ENCODE results near the gene BTBD9.

DNA sequence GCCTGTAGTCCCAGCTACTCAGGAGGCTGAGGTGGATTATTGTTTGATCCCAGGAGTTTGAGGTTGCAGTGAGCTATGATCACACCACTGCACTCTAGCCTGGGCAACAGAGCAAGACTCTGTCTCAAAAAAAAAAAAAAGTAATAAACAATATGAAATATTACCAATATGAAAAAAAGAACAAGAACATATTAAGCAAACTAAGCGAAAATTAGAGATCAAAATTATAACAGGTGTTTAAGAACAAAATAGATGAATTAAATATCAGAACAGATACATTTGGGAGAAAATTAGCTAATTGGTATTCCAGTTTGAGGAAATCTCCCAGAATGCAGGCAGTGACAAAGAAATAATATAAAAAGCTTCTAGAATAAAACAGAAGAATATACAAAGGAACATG lies 39.9 kb upstream of the BTBD9 start:
- TF ChIP-seq, protein P1, sequence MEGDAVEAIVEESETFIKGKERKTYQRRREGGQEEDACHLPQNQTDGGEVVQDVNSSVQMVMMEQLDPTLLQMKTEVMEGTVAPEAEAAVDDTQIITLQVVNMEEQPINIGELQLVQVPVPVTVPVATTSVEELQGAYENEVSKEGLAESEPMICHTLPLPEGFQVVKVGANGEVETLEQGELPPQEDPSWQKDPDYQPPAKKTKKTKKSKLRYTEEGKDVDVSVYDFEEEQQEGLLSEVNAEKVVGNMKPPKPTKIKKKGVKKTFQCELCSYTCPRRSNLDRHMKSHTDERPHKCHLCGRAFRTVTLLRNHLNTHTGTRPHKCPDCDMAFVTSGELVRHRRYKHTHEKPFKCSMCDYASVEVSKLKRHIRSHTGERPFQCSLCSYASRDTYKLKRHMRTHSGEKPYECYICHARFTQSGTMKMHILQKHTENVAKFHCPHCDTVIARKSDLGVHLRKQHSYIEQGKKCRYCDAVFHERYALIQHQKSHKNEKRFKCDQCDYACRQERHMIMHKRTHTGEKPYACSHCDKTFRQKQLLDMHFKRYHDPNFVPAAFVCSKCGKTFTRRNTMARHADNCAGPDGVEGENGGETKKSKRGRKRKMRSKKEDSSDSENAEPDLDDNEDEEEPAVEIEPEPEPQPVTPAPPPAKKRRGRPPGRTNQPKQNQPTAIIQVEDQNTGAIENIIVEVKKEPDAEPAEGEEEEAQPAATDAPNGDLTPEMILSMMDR (IDR thresholded peaks at IDR 0.05) = no peak
- TF ChIP-seq POLR2AphosphoS5 (IDR thresholded peaks at IDR 0.05) = no peak
- no peak for TF ChIP-seq POLR2A (IDR thresholded peaks at IDR 0.05)
